Measurements from ENCODE around the gene STK24.

The STK24 gene

GRCh38 chr13:98493042-98493712 lies 83.7 kb downstream of the STK24 start:
- in situ Hi-C loops (cut with MboI; ENCODE audit: low sequenced_read_pairs): no loop called here

GRCh38 chr13:98492335-98493041 lies 84.4 kb downstream of the STK24 start:
- in situ Hi-C loops (cut with MboI; ENCODE audit: low sequenced_read_pairs): no loop called here

GRCh38 chr13:98490866-98491265 lies 86.0 kb downstream of the STK24 start:
- in situ Hi-C loops (cut with MboI; ENCODE audit: low sequenced_read_pairs): no loop called here

- in situ Hi-C loops (cut with MboI; ENCODE audit: low sequenced_read_pairs): no loop called here
Measured at GRCh38 chr13:98490195-98490836, 86.6 kb downstream of the STK24 start.

- in situ Hi-C loops (cut with MboI; ENCODE audit: low sequenced_read_pairs): no loop called here
Measured at GRCh38 chr13:98489446-98490194, 87.3 kb downstream of the STK24 start.

GRCh38 chr13:98488736-98489135 lies 88.2 kb downstream of the STK24 start:
- in situ Hi-C loops (cut with MboI; ENCODE audit: low sequenced_read_pairs): no loop called here

- in situ Hi-C loops (cut with MboI; ENCODE audit: low sequenced_read_pairs): no loop called here
Measured at GRCh38 chr13:98487522-98487921, 89.4 kb downstream of the STK24 start.

GRCh38 chr13:98487016-98487415 lies 89.9 kb downstream of the STK24 start:
- in situ Hi-C loops (cut with MboI; ENCODE audit: low sequenced_read_pairs): no loop called here

- in situ Hi-C loops (cut with MboI; ENCODE audit: low sequenced_read_pairs): no loop called here
Measured at GRCh38 chr13:98486412-98486811, 90.5 kb downstream of the STK24 start.

GRCh38 chr13:98485561-98485960 lies 91.3 kb downstream of the STK24 start:
- in situ Hi-C loops (cut with MboI; ENCODE audit: low sequenced_read_pairs): no loop called here

GRCh38 chr13:98484289-98485219 lies 92.4 kb downstream of the STK24 start:
- in situ Hi-C loops (cut with MboI; ENCODE audit: low sequenced_read_pairs): no loop called here

GRCh38 chr13:98483601-98484288 lies 93.2 kb downstream of the STK24 start:
- in situ Hi-C loops (cut with MboI; ENCODE audit: low sequenced_read_pairs): no loop called here

- in situ Hi-C loops (cut with MboI; ENCODE audit: low sequenced_read_pairs): no loop called here
Measured at GRCh38 chr13:98482476-98483444, 94.1 kb downstream of the STK24 start.

GRCh38 chr13:98480915-98481877 lies 95.7 kb downstream of the STK24 start:
- in situ Hi-C loops (cut with MboI; ENCODE audit: low sequenced_read_pairs): no loop called here

GRCh38 chr13:98479496-98480003 lies 97.4 kb downstream of the STK24 start:
- in situ Hi-C loops (cut with MboI; ENCODE audit: low sequenced_read_pairs): no loop called here

- in situ Hi-C loops (cut with MboI; ENCODE audit: low sequenced_read_pairs): no loop called here
Measured at GRCh38 chr13:98478189-98479129, 98.4 kb downstream of the STK24 start.
